Muscle of leg (tissue), 11 donors: ENCODE results near the gene MVB12B. TPM values are rescaled to one million over a fixed set of nuclear protein-coding genes. Genes with fewer than 3 reads are reported as not detected.

Experiments
- DNase-seq: peaks from one replicate; pipeline ENCODE4 v3.0.0; 2013
- H3K27ac ChIP-seq: one replicate; pipeline ENCODE4 v1.5.1; 2013; ENCODE audit warnings: mild to moderate bottlenecking, low read length, control low read depth
- H3K27me3 ChIP-seq: one replicate; pipeline ENCODE4 v1.6.1; 2013; ENCODE audit warnings: low read length; ENCODE audit not compliant: control insufficient read depth, insufficient read depth
- H3K36me3 ChIP-seq: one replicate; pipeline ENCODE4 v1.6.1; 2013; ENCODE audit warnings: low read length; ENCODE audit not compliant: control insufficient read depth, insufficient read depth
- H3K4me1 ChIP-seq: one replicate; pipeline ENCODE4 v1.6.1; 2013; ENCODE audit warnings: low read length; ENCODE audit not compliant: control insufficient read depth, insufficient read depth
- H3K4me3 ChIP-seq: one replicate; pipeline ENCODE4 v1.5.1; 2013; ENCODE audit warnings: low read length, control low read depth
- H3K9me3 ChIP-seq: replicated peaks from 2 replicates; pipeline ENCODE4 v1.6.1; 2013; ENCODE audit warnings: low read depth, low read length; ENCODE audit not compliant: control insufficient read depth
- WGBS: methylation state at CpG from one replicate; pipeline ENCODE4 v1.1.5; 2013; ENCODE audit warnings: missing lambda C conversion rate; ENCODE audit not compliant: insufficient coverage; 5-methylcytosine and 5-hydroxymethylcytosine counted together
- polyA plus RNA-seq, 8 donors: library from polyadenylated mRNA; unstranded; fragments of 120-200 nt; gene quantifications; one replicate each; pipeline versions ENCODE4 v1.2.1 to v1.2.3, GENCODE V29; 2013; ENCODE audit warnings: inconsistent platforms in 1 of 8, low replicate concordance in 1 of 8; ENCODE audit not compliant: insufficient read length in 8 of 8, insufficient read depth in 1 of 8
- total RNA-seq: library from RNA; stranded (reverse); fragments of 120-200 nt; gene quantifications from one replicate; pipeline ENCODE4 v1.2.4, GENCODE V29; 2013

MVB12B gene
- total and polyA plus RNA-seq, 9 donors, result 11.3 to 16.7 (median 15.4) TPM

GRCh38 chr9:126373241-126373640 is 46.6 kb downstream of the MVB12B start:
- Histone ChIP-seq H3K4me1 (peaks cover 31% of the 10 kb centered on the region), H3K27me3 (no peaks in the 10 kb centered on the region), H3K36me3 (peaks cover 2% of the 10 kb centered on the region), H3K27ac (no peak overlapping the region), H3K9me3 (no peaks in the 10 kb centered on the region), H3K4me3 (no peak overlapping the region)
- 52% methylated on average over 5 of the region's 5 CpGs for WGBS
- DNase-seq, result no peak

GRCh38 chr9:126374366-126374781 is 47.7 kb downstream of the MVB12B start:
- Histone ChIP-seq H3K4me1 (peaks cover 37% of the 10 kb centered on the region), H3K27ac (no peak overlapping the region), H3K36me3 (peaks cover 2% of the 10 kb centered on the region), H3K27me3 (no peaks in the 10 kb centered on the region), H3K4me3 (no peak overlapping the region), H3K9me3 (no peaks in the 10 kb centered on the region)
- 67% methylated on average over 3 of the region's 4 CpGs for WGBS
- DNase-seq, result peak; percentile 28

GRCh38 chr9:126375386-126375785 is 48.8 kb downstream of the MVB12B start:
- Histone ChIP-seq H3K4me1 (peaks cover 43% of the 10 kb centered on the region), H3K4me3 (no peak overlapping the region), H3K9me3 (no peaks in the 10 kb centered on the region), H3K27me3 (no peaks in the 10 kb centered on the region), H3K36me3 (peaks cover 4% of the 10 kb centered on the region), H3K27ac (peak overlapping the region; percentile 33)
- peak; percentile 81 for DNase-seq
- no CpG with 5 or more reads among the region's 7 CpGs for WGBS

DNA sequence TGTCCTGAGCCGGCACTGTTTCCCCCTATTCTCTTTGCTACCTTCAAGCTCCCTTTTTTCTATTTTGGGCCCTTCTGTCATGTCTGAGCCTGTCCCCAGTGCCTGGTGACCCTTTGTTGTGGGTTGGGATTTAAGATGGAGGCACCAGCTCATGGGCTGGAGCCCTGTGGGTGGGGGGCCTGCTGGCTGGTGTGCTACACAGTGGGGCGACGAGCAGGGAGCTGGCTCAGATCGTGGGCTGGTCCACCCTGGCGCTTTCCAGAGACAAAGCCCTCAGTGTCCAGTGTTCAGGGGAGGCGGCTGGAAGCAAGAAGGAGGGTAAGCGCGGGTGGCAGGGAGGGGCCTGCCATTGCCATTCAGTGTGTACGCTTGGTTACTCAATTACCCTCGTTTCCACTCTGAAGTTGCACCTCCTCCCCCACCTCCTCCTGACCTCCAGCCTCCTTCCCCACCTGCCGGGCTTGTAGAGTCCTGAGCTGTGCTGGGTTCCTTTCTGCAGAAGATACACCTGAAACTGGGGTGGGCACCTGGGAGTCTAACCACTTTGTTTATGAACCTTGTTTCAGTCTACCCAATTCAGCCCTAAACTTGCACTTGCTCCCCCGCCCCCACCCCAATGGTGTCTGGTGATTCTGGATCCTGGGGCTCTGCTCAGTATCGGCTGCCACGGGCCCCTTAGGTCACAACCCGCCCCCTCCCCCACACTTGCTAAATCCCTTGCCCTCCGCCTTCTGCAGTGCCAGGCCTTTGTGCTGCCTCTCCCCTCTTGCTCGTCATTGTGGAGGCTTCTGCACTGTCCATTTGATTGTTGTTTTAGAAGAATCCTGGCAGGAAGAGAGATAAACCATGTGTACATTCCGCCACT is 49.9 kb downstream of the MVB12B start:
- WGBS, result 82% methylated on average over 8 of the region's 18 CpGs
- no peak overlapping the region for H3K4me3 ChIP-seq
- H3K4me1 ChIP-seq, result peaks cover 43% of the 10 kb centered on the region
- H3K9me3 ChIP-seq, result no peaks in the 10 kb centered on the region
- no peaks in the 10 kb centered on the region for H3K27me3 ChIP-seq
- H3K36me3 ChIP-seq, result peaks cover 10% of the 10 kb centered on the region
- H3K27ac ChIP-seq, result peak overlapping the region; percentile 64
- DNase-seq, result no peak

DNA sequence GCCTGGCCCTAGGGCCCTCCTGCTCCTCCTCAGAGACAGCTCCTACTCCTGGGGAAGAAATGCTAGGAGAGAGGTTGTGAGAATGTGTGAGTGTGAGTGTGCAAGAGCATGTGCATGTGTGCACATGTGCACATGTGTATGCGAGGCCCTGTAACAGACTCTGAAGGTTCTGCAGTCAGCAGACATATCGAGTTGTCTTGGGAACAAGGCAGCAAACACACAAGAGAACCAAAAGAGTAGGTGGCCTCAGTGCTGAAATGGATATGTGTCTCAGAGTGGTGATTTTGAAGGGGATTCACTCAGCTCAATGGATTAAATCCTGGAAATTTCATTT is 50.5 kb downstream of the MVB12B start:
- WGBS, result 77% methylated on average over 2 of the region's 2 CpGs
- no peaks in the 10 kb centered on the region for H3K9me3 ChIP-seq
- peak overlapping the region; percentile 64 for H3K27ac ChIP-seq
- H3K4me1 ChIP-seq, result peaks cover 43% of the 10 kb centered on the region
- no peak overlapping the region for H3K4me3 ChIP-seq
- no peaks in the 10 kb centered on the region for H3K27me3 ChIP-seq
- DNase-seq, result no peak
- H3K36me3 ChIP-seq, result peaks cover 10% of the 10 kb centered on the region

- no peak overlapping the region for H3K27ac ChIP-seq
- DNase-seq, result peak; percentile 65
- 72% methylated on average over 8 of the region's 9 CpGs for WGBS
Observed at GRCh38 chr9:126377536-126377935, 50.9 kb downstream of the MVB12B start.

DNA sequence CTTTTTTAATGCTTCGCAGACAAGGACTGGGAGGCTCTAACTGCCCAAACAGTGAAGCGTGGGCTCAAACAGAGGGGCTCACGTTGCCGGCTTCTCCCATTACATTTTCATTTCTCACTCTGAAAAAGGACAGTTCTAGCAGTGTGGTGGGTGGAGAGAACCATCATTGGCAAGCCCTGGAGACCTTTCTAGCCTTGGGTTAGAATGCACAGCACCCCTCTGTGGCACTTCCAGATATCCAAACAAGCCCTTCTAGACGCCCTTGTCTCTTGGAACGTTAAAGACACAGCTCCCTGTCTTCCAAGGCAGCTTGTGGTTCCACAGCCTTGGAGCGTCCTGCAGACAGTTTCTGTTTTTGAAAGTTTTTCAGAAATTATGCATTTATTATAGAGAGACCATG is 52.1 kb downstream of the MVB12B start:
- no peak for DNase-seq
- Histone ChIP-seq H3K36me3 (peaks cover 14% of the 10 kb centered on the region), H3K4me3 (no peak overlapping the region), H3K27ac (no peak overlapping the region), H3K4me1 (peaks cover 38% of the 10 kb centered on the region), H3K27me3 (no peaks in the 10 kb centered on the region), H3K9me3 (no peaks in the 10 kb centered on the region)
- WGBS, result 52% methylated on average over 4 of the region's 7 CpGs

More at GRCh38 chr9:126377536-126377935, 50.9 kb downstream of the MVB12B start:
- H3K27me3 ChIP-seq, result no peaks in the 10 kb centered on the region
- no peaks in the 10 kb centered on the region for H3K9me3 ChIP-seq
- peaks cover 43% of the 10 kb centered on the region for H3K4me1 ChIP-seq
- peaks cover 10% of the 10 kb centered on the region for H3K36me3 ChIP-seq
- no peak overlapping the region for H3K4me3 ChIP-seq

- H3K9me3 ChIP-seq, result no peaks in the 10 kb centered on the region
- no peak for DNase-seq
- 88% methylated on average over 7 of the region's 9 CpGs for WGBS
- no peak overlapping the region for H3K27ac ChIP-seq
- H3K27me3 ChIP-seq, result no peaks in the 10 kb centered on the region
- H3K4me3 ChIP-seq, result no peak overlapping the region
- H3K4me1 ChIP-seq, result peaks cover 32% of the 10 kb centered on the region
- H3K36me3 ChIP-seq, result peaks cover 14% of the 10 kb centered on the region
Observed at GRCh38 chr9:126379661-126380360, 53.2 kb downstream of the MVB12B start.

DNA sequence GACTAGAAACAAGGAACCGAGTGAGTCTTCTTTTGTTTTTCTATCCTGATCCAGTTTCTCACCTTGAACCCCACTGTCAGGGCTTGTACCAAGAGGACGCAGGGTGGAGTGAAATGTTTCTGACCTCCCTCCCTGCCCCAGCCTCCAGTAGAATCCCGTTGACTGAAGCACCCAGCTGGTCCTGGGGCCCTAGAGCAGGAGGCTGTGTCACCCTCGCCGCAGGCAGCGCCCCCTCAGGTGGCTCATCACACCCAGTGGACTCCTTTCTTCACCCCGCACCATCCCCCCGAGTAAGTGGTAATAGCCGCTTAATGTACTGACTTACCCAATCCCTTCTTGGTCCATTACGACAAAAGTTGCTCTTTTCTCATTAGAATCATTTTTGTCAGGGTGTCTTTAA is 53.8 kb downstream of the MVB12B start:
- Histone ChIP-seq H3K4me3 (no peak overlapping the region), H3K36me3 (peaks cover 14% of the 10 kb centered on the region), H3K27ac (no peak overlapping the region), H3K27me3 (no peaks in the 10 kb centered on the region), H3K4me1 (peaks cover 30% of the 10 kb centered on the region), H3K9me3 (no peaks in the 10 kb centered on the region)
- 77% methylated on average over 7 of the region's 10 CpGs for WGBS
- DNase-seq, result no peak

DNA sequence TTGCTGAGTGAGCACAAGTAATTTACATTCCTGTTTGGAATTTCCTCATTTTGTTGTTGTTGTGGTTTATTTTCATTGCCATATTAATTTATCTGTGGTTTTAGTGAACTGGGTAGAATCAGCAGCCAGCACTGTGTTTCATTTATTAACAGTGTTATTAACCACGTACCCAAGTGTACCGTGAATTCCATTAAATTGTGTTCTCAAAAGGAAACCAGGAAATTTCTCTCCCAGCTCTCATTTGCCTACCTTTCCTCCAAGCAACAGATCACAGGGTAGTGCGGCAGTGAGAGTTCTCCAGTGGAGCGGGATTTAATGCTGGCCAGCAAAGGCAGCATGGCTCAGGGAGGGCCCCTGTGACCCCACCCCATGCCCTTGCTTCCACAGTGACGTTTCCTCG is 54.6 kb downstream of the MVB12B start:
- Histone ChIP-seq H3K9me3 (no peaks in the 10 kb centered on the region), H3K27me3 (no peaks in the 10 kb centered on the region), H3K4me1 (peaks cover 28% of the 10 kb centered on the region), H3K36me3 (peaks cover 14% of the 10 kb centered on the region), H3K27ac (no peak overlapping the region), H3K4me3 (no peak overlapping the region)
- WGBS, result 90% methylated on average over 4 of the region's 6 CpGs
- DNase-seq, result no peak
